HEK293 (cell line): Measurements from ENCODE around the gene DLX2.

ENCODE experiments used
- AEBP2 ChIP-seq: fragments of 450-650 bp; formaldehyde crosslinking; IDR thresholded peaks from 2 replicates; pipeline ENCODE4 v1.5.1; 2016; ENCODE audit warnings: missing biosample characterization, missing genetic modification characterization, borderline replicate concordance
- BCL11B ChIP-seq: fragments of 450-650 bp; formaldehyde crosslinking; IDR thresholded peaks from 2 replicates; pipeline ENCODE4 v1.5.1; 2016; ENCODE audit warnings: low read depth, missing biosample characterization, missing genetic modification characterization
- HIC1 ChIP-seq: fragments of 450-650 bp; formaldehyde crosslinking; IDR thresholded peaks from 2 replicates; pipeline ENCODE4 v1.5.1; 2016; ENCODE audit warnings: missing biosample characterization, missing genetic modification characterization
- IKZF3 ChIP-seq: fragments of 450-650 bp; IDR thresholded peaks from 2 replicates; pipeline ENCODE4 v1.5.0; 2018; ENCODE audit warnings: missing biosample characterization, mild to moderate bottlenecking, missing genetic modification characterization, moderate library complexity
- KLF9 ChIP-seq: fragments of 450-650 bp; formaldehyde crosslinking; IDR thresholded peaks from 2 replicates; pipeline ENCODE4 v1.5.1; 2016; ENCODE audit warnings: missing biosample characterization, missing genetic modification characterization, low read depth
- MEIS1 ChIP-seq: sonication (generic); formaldehyde crosslinking; IDR thresholded peaks from 2 replicates; pipeline ENCODE4 v1.8.1; 2022; ENCODE audit warnings: missing genetic modification reagents, mild to moderate bottlenecking, borderline replicate concordance
- MYNN ChIP-seq: fragments of 450-650 bp; formaldehyde crosslinking; IDR thresholded peaks from 2 replicates; pipeline ENCODE4 v1.5.1; 2016; ENCODE audit warnings: missing biosample characterization, missing genetic modification characterization, borderline replicate concordance
- MZF1 ChIP-seq: fragments of 450-650 bp; formaldehyde crosslinking; IDR thresholded peaks from 2 replicates; pipeline ENCODE4 v1.5.1; 2017; ENCODE audit warnings: missing biosample characterization, missing genetic modification characterization, borderline replicate concordance
- OSR2 ChIP-seq: fragments of 450-650 bp; formaldehyde crosslinking; IDR thresholded peaks from 2 replicates; pipeline ENCODE4 v1.5.1; 2016; ENCODE audit warnings: missing biosample characterization, missing genetic modification characterization
- SCRT2 ChIP-seq: fragments of 450-650 bp; formaldehyde crosslinking; IDR thresholded peaks from 2 replicates; pipeline ENCODE4 v1.5.1; 2016; ENCODE audit warnings: missing biosample characterization, missing genetic modification characterization
- ZFHX2 ChIP-seq: fragments of 450-650 bp; formaldehyde crosslinking; conservative IDR thresholded peaks from 2 replicates; pipeline ENCODE4 v1.5.1; 2016; ENCODE audit warnings: missing biosample characterization, missing genetic modification characterization
- ZFP41 ChIP-seq: fragments of 450-650 bp; formaldehyde crosslinking; IDR thresholded peaks from 2 replicates; pipeline ENCODE4 v1.5.1; 2016; ENCODE audit warnings: missing biosample characterization, missing genetic modification characterization, borderline replicate concordance
- ZIC2 ChIP-seq: fragments of 450-650 bp; formaldehyde crosslinking; IDR thresholded peaks from 2 replicates; pipeline ENCODE4 v1.5.1; 2016; ENCODE audit warnings: missing biosample characterization, missing genetic modification characterization
- ZNF112 ChIP-seq: fragments of 450-650 bp; formaldehyde crosslinking; IDR thresholded peaks from 2 replicates; pipeline ENCODE4 v1.5.0; 2017; ENCODE audit warnings: missing biosample characterization, missing genetic modification characterization
- ZNF133 ChIP-seq: fragments of 450-650 bp; formaldehyde crosslinking; IDR thresholded peaks from 2 replicates; pipeline ENCODE4 v1.5.1; 2016; ENCODE audit warnings: missing biosample characterization, missing genetic modification characterization
- ZNF19 ChIP-seq: fragments of 450-650 bp; formaldehyde crosslinking; IDR thresholded peaks from 2 replicates; pipeline ENCODE4; 2016; ENCODE audit warnings: missing biosample characterization, missing genetic modification characterization, low read depth
- ZNF202 ChIP-seq: fragments of 450-650 bp; formaldehyde crosslinking; IDR thresholded peaks from 2 replicates; pipeline ENCODE4 v1.5.1; 2016; ENCODE audit warnings: missing biosample characterization, missing genetic modification characterization, borderline replicate concordance
- ZNF24 ChIP-seq: fragments of 450-650 bp; formaldehyde crosslinking; IDR thresholded peaks from 2 replicates; pipeline ENCODE4 v1.5.1; 2016; ENCODE audit warnings: missing biosample characterization, missing genetic modification characterization
- ZNF362 ChIP-seq: fragments of 450-650 bp; formaldehyde crosslinking; IDR thresholded peaks from 2 replicates; pipeline ENCODE4 v1.5.1; 2016; ENCODE audit warnings: missing biosample characterization, missing genetic modification characterization
- ZNF394 ChIP-seq: fragments of 450-650 bp; formaldehyde crosslinking; IDR thresholded peaks from 2 replicates; pipeline ENCODE4 v1.5.1; 2016; ENCODE audit warnings: missing biosample characterization, missing genetic modification characterization, mild to moderate bottlenecking, moderate library complexity, borderline replicate concordance
- ZNF488 ChIP-seq: fragments of 450-650 bp; formaldehyde crosslinking; IDR thresholded peaks from 2 replicates; pipeline ENCODE4 v1.5.1; 2016; ENCODE audit warnings: missing biosample characterization, missing genetic modification characterization
- ZNF510 ChIP-seq: fragments of 450-650 bp; formaldehyde crosslinking; IDR thresholded peaks from 2 replicates; pipeline ENCODE4 v1.5.1; 2018; ENCODE audit warnings: mild to moderate bottlenecking, missing genetic modification characterization, missing biosample characterization; ENCODE audit not compliant: insufficient replicate concordance
- ZNF530 ChIP-seq: fragments of 450-650 bp; formaldehyde crosslinking; IDR thresholded peaks from 2 replicates; pipeline ENCODE4 v1.5.1; 2016; ENCODE audit warnings: low read depth, missing biosample characterization, missing genetic modification characterization
- ZNF548 ChIP-seq: fragments of 450-650 bp; formaldehyde crosslinking; IDR thresholded peaks from 2 replicates; pipeline ENCODE4 v1.5.1; 2016; ENCODE audit warnings: missing biosample characterization, missing genetic modification characterization
- ZNF610 ChIP-seq: fragments of 450-650 bp; formaldehyde crosslinking; IDR thresholded peaks from 2 replicates; pipeline ENCODE4 v1.5.1; 2016; ENCODE audit warnings: missing biosample characterization, missing genetic modification characterization, borderline replicate concordance
- ZNF785 ChIP-seq: fragments of 450-650 bp; formaldehyde crosslinking; IDR thresholded peaks from 2 replicates; pipeline ENCODE4 v1.5.1; 2016; ENCODE audit warnings: missing biosample characterization, missing genetic modification characterization
- TF ChIP-seq, protein P1 (sequence below): fragments of 450-650 bp; formaldehyde crosslinking; IDR thresholded peaks from 2 replicates; pipeline ENCODE4 v1.5.1; 2017; ENCODE audit warnings: missing biosample characterization, mild to moderate bottlenecking, missing genetic modification characterization, moderate library complexity
- TF ChIP-seq, protein P2 (sequence below): fragments of 450-650 bp; formaldehyde crosslinking; IDR thresholded peaks from 2 replicates; pipeline ENCODE4 v1.5.1; 2017; ENCODE audit warnings: missing biosample characterization, missing genetic modification characterization

DLX2 gene

DNA sequence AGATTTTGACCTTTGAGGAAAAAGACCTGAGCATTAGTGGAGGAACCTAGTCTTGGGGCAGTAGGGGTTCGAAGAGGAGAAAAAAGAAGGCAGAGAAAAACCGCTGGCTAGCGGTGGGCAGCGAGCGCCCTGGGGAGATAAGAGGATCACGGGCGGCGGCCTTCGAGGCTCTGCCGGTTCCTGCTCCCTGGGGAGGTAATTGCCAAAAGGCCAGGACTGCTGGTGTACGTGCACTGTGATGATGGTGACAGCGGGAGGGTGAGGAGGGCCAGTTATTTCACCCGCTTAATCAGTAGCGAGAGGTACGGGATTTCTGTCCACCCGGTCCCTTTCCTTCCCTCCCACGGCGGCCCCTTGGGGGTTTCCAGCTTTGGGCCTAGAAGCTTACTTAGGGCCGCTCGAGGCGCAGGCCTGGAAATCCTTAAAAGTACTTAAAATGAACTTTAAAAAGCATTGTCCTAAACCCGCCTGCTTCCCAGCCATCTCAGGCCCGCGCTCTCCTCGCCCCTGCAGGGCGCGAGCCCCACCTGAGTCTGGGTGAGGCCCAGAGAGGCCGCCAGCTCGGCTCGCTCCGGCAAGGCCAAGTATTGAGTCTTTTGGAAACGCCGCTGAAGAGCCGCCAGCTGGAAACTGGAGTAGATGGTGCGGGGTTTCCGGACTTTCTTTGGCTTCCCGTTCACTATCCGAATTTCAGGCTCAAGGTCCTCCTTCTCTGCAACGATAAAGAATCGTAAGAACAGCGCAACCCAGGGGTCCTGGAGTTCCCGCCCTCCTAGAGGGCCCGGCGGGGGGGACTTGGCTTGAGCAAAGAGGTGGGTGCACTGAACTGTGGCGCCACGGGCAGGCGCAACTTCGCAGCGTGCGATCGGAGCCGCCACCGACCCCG lies 1.5 kb downstream of the DLX2 start (continued):
- TF ChIP-seq HIC1 (tag by site-specific recombination) (peak; percentile 26; the same call in 1 of the 2 replicates), ZNF510 (no peak), OSR2 (tag by site-specific recombination) (peak; percentile 20; the same call in 1 of the 2 replicates), ZNF24 (no peak), ZNF548 (tag by site-specific recombination) (no peak), AEBP2 (tag by site-specific recombination) (no peak), ZNF112 (tag by site-specific recombination) (no peak), MEIS1 (CRISPR knock-in tag) (no peak), ZNF530 (no peak), ZNF488 (tag by site-specific recombination) (no peak), KLF9 (no peak), MZF1 (tag by site-specific recombination) (no peak), ZNF610 (no peak), ZFP41 (no peak), MYNN (tag by site-specific recombination) (no peak), ZNF785 (tag by site-specific recombination) (no peak), ZFHX2 (tag by site-specific recombination) (no peak), BCL11B (tag by site-specific recombination) (no peak), SCRT2 (tag by site-specific recombination) (no peak), ZIC2 (tag by site-specific recombination) (peak; percentile 94), ZNF394 (peak; percentile 50; the same call in 1 of the 2 replicates), ZNF19 (tag by site-specific recombination) (no peak), ZNF362 (tag by site-specific recombination) (no peak), ZNF202 (no peak), ZNF133 (no peak), IKZF3 (tag by site-specific recombination) (peak; percentile 53)
- TF ChIP-seq, protein P1, sequence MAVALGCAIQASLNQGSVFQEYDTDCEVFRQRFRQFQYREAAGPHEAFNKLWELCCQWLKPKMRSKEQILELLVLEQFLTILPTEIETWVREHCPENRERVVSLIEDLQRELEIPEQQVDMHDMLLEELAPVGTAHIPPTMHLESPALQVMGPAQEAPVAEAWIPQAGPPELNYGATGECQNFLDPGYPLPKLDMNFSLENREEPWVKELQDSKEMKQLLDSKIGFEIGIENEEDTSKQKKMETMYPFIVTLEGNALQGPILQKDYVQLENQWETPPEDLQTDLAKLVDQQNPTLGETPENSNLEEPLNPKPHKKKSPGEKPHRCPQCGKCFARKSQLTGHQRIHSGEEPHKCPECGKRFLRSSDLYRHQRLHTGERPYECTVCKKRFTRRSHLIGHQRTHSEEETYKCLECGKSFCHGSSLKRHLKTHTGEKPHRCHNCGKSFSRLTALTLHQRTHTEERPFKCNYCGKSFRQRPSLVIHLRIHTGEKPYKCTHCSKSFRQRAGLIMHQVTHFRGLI (tag by site-specific recombination) = no peak
- TF ChIP-seq, protein P2, sequence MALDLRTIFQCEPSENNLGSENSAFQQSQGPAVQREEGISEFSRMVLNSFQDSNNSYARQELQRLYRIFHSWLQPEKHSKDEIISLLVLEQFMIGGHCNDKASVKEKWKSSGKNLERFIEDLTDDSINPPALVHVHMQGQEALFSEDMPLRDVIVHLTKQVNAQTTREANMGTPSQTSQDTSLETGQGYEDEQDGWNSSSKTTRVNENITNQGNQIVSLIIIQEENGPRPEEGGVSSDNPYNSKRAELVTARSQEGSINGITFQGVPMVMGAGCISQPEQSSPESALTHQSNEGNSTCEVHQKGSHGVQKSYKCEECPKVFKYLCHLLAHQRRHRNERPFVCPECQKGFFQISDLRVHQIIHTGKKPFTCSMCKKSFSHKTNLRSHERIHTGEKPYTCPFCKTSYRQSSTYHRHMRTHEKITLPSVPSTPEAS (tag by site-specific recombination) = no peak
